Heart left ventricle (tissue), 16 donors: Measurements from ENCODE around the gene HS3ST6. TPM values are rescaled to one million over a fixed set of nuclear protein-coding genes. Genes with fewer than 3 reads are reported as not detected.

Experiments
- ATAC-seq, 4 donors: fragments of 200-7000 bp; cut with Tn5 transposase; one replicate each; pipeline ENCODE4 v1.9.1; 2020 to 2022; ENCODE audit warnings: moderate library complexity in 4 of 4, mild to moderate bottlenecking in 3 of 4, moderate number of reproducible peaks in 1 of 4
- DNase-seq, 5 donors: peaks; one replicate each; pipeline ENCODE4 v3.0.0-alpha.2; 2020
- H3K27ac ChIP-seq, 12 donors: fragments of 200-600 bp; sonication (generic) in 4 of 12; one replicate each; pipeline versions ENCODE4 v1.5.0 to v1.8.0; 2016 to 2022; ENCODE audit warnings: mild to moderate bottlenecking in 2 of 12
- H3K27me3 ChIP-seq, 9 donors: fragments of 200-600 bp; sonication (generic) in 2 of 9; one replicate each; pipeline versions ENCODE4 v1.5.1 to v1.8.0; 2016 to 2022; ENCODE audit warnings: mild to moderate bottlenecking in 3 of 9
- H3K36me3 ChIP-seq, 9 donors: fragments of 200-600 bp; sonication (generic) in 2 of 9; one replicate each; pipeline versions ENCODE4 v1.5.0 to v1.8.0; 2018 to 2022; ENCODE audit warnings: mild to moderate bottlenecking in 2 of 9
- H3K4me1 ChIP-seq, 12 donors: fragments of 200-600 bp; sonication (generic) in 4 of 12; one replicate each; pipeline versions ENCODE4 v1.5.0 to v1.8.0; 2016 to 2022; ENCODE audit warnings: mild to moderate bottlenecking in 3 of 12
- H3K4me3 ChIP-seq, 12 donors: fragments of 200-600 bp; sonication (generic) in 4 of 12; one replicate each; pipeline versions ENCODE4 v1.5.0 to v1.8.0; 2017 to 2022; ENCODE audit warnings: mild to moderate bottlenecking in 9 of 12, moderate library complexity in 4 of 12
- H3K9me3 ChIP-seq, 12 donors: fragments of 200-600 bp; sonication (generic) in 4 of 12; one replicate each; pipeline versions ENCODE4 v1.5.0 to v1.8.0; 2016 to 2022; ENCODE audit warnings: mild to moderate bottlenecking in 1 of 12
- CTCF ChIP-seq, 12 donors: fragments of 200-600 bp; sonication (generic) in 4 of 12; IDR thresholded peaks; one replicate each; pipeline versions ENCODE4 v1.5.0 to v1.8.0; 2018 to 2022; ENCODE audit warnings: antibody characterized with exemption in 12 of 12, mild to moderate bottlenecking in 5 of 12
- POLR2A ChIP-seq, 2 donors: fragments of 450-650 bp; IDR thresholded peaks; one replicate each; pipeline ENCODE4 v1.6.1; 2017; ENCODE audit warnings: antibody characterized with exemption in 2 of 2, mild to moderate bottlenecking in 2 of 2, moderate library complexity in 2 of 2
- WGBS, 4 donors: extraction: QIAGEN DNeasy Blood & Tissue Kit in 2 of 4; methylation state at CpG; one replicate each; pipeline versions ENCODE4 v1.1.5 to v1.1.7; 2013 to 2018; 5-methylcytosine and 5-hydroxymethylcytosine counted together
- intact Hi-C, 10 donors: fragments of 100-400 bp; cut with DNase I; formaldehyde crosslinking; loops; one replicate each; pipeline versions ENCODE4 v1.11.1 to v1.14.2; 2022
- polyA plus RNA-seq, 2 donors: library from polyadenylated mRNA; stranded (reverse); fragments of 200-250 nt; gene quantifications; one replicate each; pipeline ENCODE4 v1.2.3, GENCODE V29; 2013
- total RNA-seq, 9 donors: library from RNA; depleted of rRNA in 2 of 9; stranded (reverse); fragments of >200 nt in 2 of 9; fragmentation: NEBNext Ultra II Directional in 3 of 9; extraction: Animal tissue kit (Norgen Biotek cat#: 25700) in 3 of 9; gene quantifications; one replicate each; pipeline versions ENCODE4 v1.1.0 to v1.2.4, GENCODE V29; 2016 to 2023
- donor health status: ischemic (EF 13 %, LVEDD 7.1; RV severe dilation, severe dysfunction).
- donor health status: healthy with polysubstance abuse.
- donor health status: DM: no; HTN: yes; CAD: no.
- donor health status: DM: no; HTN: no; CAD: no.
- donor health status: ischemic (EF 25% LVEDD 6.9; RV normal size, moderate dysfunction).
- donor health status: ischemic (EF 25% LVEDD 5.7; RV mildly dilated, moderate dysfunction).
- donor health status: healthy.
- donor health status: DM: yes; HTN: yes; CAD: no.
- donor health status: ischemic (EF 35%, LVEDD 5.7; RV mildly dilated, moderate dysfunction).
- donor health status: nonischemic (EF 11% LVEDD 7.7; RV severe dilation, severe dysfunction).
- donor health status: DM: yes; HTN: yes; CAD: no.
- donor health status: PGD.
- donor health status: ischemic (EF 29% LVEDD 5.4; RV normal size, mild dysfunction).
- donor health status: nonischemic (EF 23%, LVEDD 6.1; RV moderate dilation, normal function).

HS3ST6 gene
- total and polyA plus RNA-seq, 11 donors = not detected

GRCh38 chr16:1929105-1929504 lies 10.9 kb upstream of the HS3ST6 start:
- H3K9me3 ChIP-seq = no peaks in the 10 kb centered on the region
- no peak for TF ChIP-seq CTCF (IDR thresholded peaks at IDR 0.05)
- no peak for TF ChIP-seq POLR2A (IDR thresholded peaks at IDR 0.05)
- H3K4me3 ChIP-seq = peak overlapping the region; percentile 37 to 74 (median 64)
- WGBS, 4 donors = 8 to 15% (median 12%) methylated on average over 5 to 11 of the region's 11 CpGs
- peaks cover 0 to 12% (median under 1%) of the 10 kb centered on the region in 9 donors for H3K27me3 ChIP-seq
- peak in 3 of 4 donors; percentile 30 to 67 (median 49) for ATAC-seq
- peak overlapping the region; percentile 36 to 85 (median 76) for H3K27ac ChIP-seq
- intact Hi-C loops = loop anchor here in 6 of 10 donors (1.0 to 5.0 kb wide), 4 partner anchors 64 to 222 kb away; partner anchors contain the start of gene MAPK8IP3 (in 1 of the 6)
- DNase-seq = peak in 3 of 5 donors; percentile 36 to 55 (median 44)
- no peaks in the 10 kb centered on the region for H3K36me3 ChIP-seq
- H3K4me1 ChIP-seq = peaks cover 0 to 12% (median 7%) of the 10 kb centered on the region in 12 donors

- H3K9me3 ChIP-seq = no peaks in the 10 kb centered on the region
- peaks cover 0 to 40% (median 26%) of the 10 kb centered on the region in 9 donors for H3K27me3 ChIP-seq
- TF ChIP-seq CTCF (IDR thresholded peaks at IDR 0.05) (no peak), POLR2A (IDR thresholded peaks at IDR 0.05) (no peak)
- H3K27ac ChIP-seq = no peak overlapping the region
- no peaks in the 10 kb centered on the region for H3K36me3 ChIP-seq
- H3K4me1 ChIP-seq = peaks cover 0 to 20% (median 7%) of the 10 kb centered on the region in 12 donors
- intact Hi-C loops = loop anchor here in 3 of 10 donors (2.0 to 5.0 kb wide), 3 partner anchors 59 to 219 kb away; partner anchors contain the start of gene MAPK8IP3 (in 1 of the 3)
- no peak for ATAC-seq
- no peak for DNase-seq
- H3K4me3 ChIP-seq = no peak overlapping the region
- 55 to 67% (median 57%) methylated on average over 10 to 11 of the region's 11 CpGs for WGBS, 4 donors
These were observed 8.1 kb upstream of the HS3ST6 start for GRCh38 chr16:1926271-1926670.

- Histone ChIP-seq H3K4me1 (peaks cover 0 to 11% (median 2%) of the 10 kb centered on the region in 12 donors), H3K27me3 (peaks cover 13 to 58% (median 45%) of the 10 kb centered on the region in 9 donors), H3K27ac (no peak overlapping the region), H3K9me3 (no peaks in the 10 kb centered on the region), H3K4me3 (no peak overlapping the region), H3K36me3 (no peaks in the 10 kb centered on the region)
- 53 to 79% (median 70%) methylated on average over 5 of the region's 5 CpGs for WGBS, 4 donors
- no peak for TF ChIP-seq POLR2A (IDR thresholded peaks at IDR 0.05)
- TF ChIP-seq CTCF (IDR thresholded peaks at IDR 0.05) = no peak
- DNase-seq = no peak
- no peak for ATAC-seq
- intact Hi-C loops = no loop called here
These were observed 5.9 kb upstream of the HS3ST6 start for GRCh38 chr16:1924095-1924494.

GRCh38 chr16:1923299-1924034 lies 5.3 kb upstream of the HS3ST6 start:
- no peaks in the 10 kb centered on the region for H3K9me3 ChIP-seq
- peaks cover 0 to 10% (median 0%) of the 10 kb centered on the region in 12 donors for H3K4me1 ChIP-seq
- ATAC-seq (peak in 3 of 4 donors; percentile 26 to 41 (median 34)), DNase-seq (peak in 1 of 5 donors; percentile 71)
- WGBS, 4 donors = 14 to 22% (median 17%) methylated on average over 19 to 24 of the region's 24 CpGs
- intact Hi-C loops = no loop called here
- no peak overlapping the region for H3K4me3 ChIP-seq
- TF ChIP-seq CTCF (IDR thresholded peaks at IDR 0.05) (peak in 3 of 12 donors; percentile 12 to 26 (median 19)), POLR2A (IDR thresholded peaks at IDR 0.05) (no peak)
- H3K27me3 ChIP-seq = peaks cover 18 to 64% (median 51%) of the 10 kb centered on the region in 9 donors
- H3K36me3 ChIP-seq = no peaks in the 10 kb centered on the region
- H3K27ac ChIP-seq = no peak overlapping the region
